ENCODE measurements around the gene NEK6. TPM values are rescaled to one million over a fixed set of nuclear protein-coding genes. Genes with fewer than 3 reads are reported as not detected.

NEK6 gene
- total and polyA plus RNA-seq, 10 of the 15 experiments (the other 5 are each of a cell fraction or from before 2014, with no cell fraction given) = 31.3 to 161 (median 89.2) TPM

DNA sequence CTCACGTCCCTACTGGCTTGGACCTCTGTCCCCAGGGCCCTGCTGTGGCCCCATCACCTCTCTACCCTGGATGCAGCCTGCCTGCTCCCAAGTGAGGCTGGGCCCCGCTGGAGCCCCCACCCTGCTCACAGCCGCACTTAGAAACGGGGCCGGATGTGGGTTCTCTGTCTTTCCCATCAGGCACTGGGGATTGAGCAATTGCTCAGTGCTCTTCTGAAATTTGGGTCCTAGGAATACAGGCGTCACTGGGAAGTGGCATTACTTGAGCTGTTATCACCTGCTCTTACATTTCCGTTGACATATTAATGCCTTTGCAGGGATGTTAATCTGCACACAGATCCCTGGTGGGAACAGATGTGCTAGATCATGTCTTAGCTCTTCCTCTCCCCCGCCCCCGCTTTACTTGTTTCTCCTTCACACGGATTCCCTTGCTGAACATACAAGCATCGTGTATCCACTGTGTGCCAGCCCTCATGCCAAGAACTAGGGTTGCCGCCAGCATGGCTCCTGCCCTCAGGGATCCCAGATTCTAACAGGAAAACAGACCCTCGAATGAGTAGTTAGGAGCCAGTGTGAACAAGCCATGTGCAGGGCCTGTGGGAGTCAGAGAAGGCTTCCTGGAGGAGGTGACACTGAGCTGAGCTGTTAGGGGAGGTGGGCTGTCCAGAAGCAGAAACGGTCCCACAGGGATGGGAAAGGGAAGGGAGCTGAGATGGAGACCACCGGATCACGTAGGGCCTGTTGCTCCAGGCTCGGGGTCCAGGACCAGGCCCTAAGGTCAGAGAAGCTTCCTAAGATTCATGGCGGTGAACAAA, 65.1 kb downstream of the NEK6 start:
- no peak overlapping the region for H3K4me3 ChIP-seq
- no peaks in the 10 kb centered on the region for H3K9me3 ChIP-seq (replicated peaks; ENCODE audit: control insufficient read depth, insufficient read depth, low read length)
- no peak overlapping the region for H2AFZ ChIP-seq (ENCODE audit: control insufficient read depth, low read depth, low read length)
- H3K4me2 ChIP-seq (ENCODE audit: control insufficient read depth, insufficient read depth) = no peak overlapping the region
- POLR2A ChIA-PET = interaction anchor here (0.6 kb wide), 1 partner anchor 8 kb away, joined by 3 read pairs; no protein-coding TSS in a partner anchor
- in situ Hi-C loops (cut with MboI) = no loop called here
- H3K79me2 ChIP-seq (ENCODE audit: control insufficient read depth, insufficient read depth, low read length) = peaks cover 1% of the 10 kb centered on the region; the same call in 1 of the 2 replicates
- CTCF ChIA-PET = interaction anchor here (1.6 to 1.8 kb wide), 2 partner anchors 18 to 196 kb away, joined by 4 to 5 read pairs; no protein-coding TSS in a partner anchor
- RAD21 ChIA-PET (ENCODE audit: unreplicated experiment) = interaction anchor here (1.0 kb wide), 1 partner anchor 31 kb away, joined by 3 read pairs; no protein-coding TSS in a partner anchor
- intact Hi-C loops (cut with micrococcal nuclease; ENCODE audit: unreplicated experiment) = no loop called here
- H4K20me1 ChIP-seq (ENCODE audit: control insufficient read depth, insufficient read depth) = no peaks in the 10 kb centered on the region
- no peak overlapping the region for H3K9ac ChIP-seq (ENCODE audit: control insufficient read depth, insufficient read depth, low read length)
- H3K4me1 ChIP-seq (ENCODE audit: control insufficient read depth, insufficient read depth, low read length) = peaks cover 8% of the 10 kb centered on the region
- peaks cover 30 to 59% of the 10 kb centered on the region in 2 experiments for H3K36me3 ChIP-seq (ENCODE audit: control insufficient read depth in 2 of 2, insufficient read depth in 2 of 2, low read length in 1 of 2)
- no TSS peak for BruUV-seq (replicated peaks)
- no peaks in the 10 kb centered on the region for H3K27me3 ChIP-seq (replicated peaks in 1 of 2; ENCODE audit: control insufficient read depth in 2 of 2, insufficient read depth in 2 of 2, low read length in 1 of 2)
- no peak for FAIRE-seq
- no peak overlapping the region for H3K27ac ChIP-seq (ENCODE audit: control insufficient read depth, insufficient read depth)
- no peak for ATAC-seq
- TF ChIP-seq POLR2AphosphoS5 (IDR thresholded peaks at IDR 0.05; ENCODE audit: low read length) (peak; percentile 49; the same call in 1 of the 2 replicates), FOXM1 (IDR thresholded peaks at IDR 0.05; ENCODE audit: low read depth, low read length) (no peak)
- SMC1A ChIA-PET (ENCODE audit: uncharacterized antibody, unreplicated experiment) = interaction anchor here (0.6 to 3.0 kb wide), 3 partner anchors 18 to 190 kb away, joined by 3 to 6 read pairs (median 3); no protein-coding TSS in a partner anchor
- WGBS (ENCODE audit: insufficient coverage, insufficient replicate concordance, low lambda C conversion rate, missing lambda C conversion rate) = 94% methylated on average over 18 of the region's 18 CpGs
- no peak for DNase-seq (ENCODE audit: low read depth, low spot score)

DNA sequence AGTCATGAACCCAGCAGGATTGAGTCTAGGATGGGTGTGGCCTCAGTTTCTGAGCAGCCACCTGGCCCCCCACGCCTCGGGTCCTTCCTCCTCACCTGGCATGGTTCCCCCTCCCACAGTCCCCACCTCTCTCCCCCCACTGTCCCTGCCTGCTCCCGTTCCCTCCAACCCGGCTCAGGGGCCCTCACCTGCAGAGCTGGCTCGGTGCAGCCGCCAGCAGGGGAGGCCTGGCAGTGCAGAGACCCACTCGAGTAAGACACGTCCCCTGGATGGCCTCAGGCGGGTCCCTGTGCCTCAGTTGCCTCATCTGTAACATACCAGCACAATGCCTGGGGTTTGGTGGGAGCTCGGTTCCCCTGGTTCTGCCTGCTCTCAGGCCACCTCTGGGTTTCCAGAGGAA, 66.2 kb downstream of the NEK6 start:
- SMC1A ChIA-PET (ENCODE audit: uncharacterized antibody, unreplicated experiment) = interaction anchor here (2.2 to 3.0 kb wide), 2 partner anchors 191 to 197 kb away, joined by 6 to 8 read pairs; no protein-coding TSS in a partner anchor
- peaks cover 1% of the 10 kb centered on the region; the same call in 1 of the 2 replicates for H3K79me2 ChIP-seq (ENCODE audit: control insufficient read depth, insufficient read depth, low read length)
- no peaks in the 10 kb centered on the region for H3K27me3 ChIP-seq (replicated peaks in 1 of 2; ENCODE audit: control insufficient read depth in 2 of 2, insufficient read depth in 2 of 2, low read length in 1 of 2)
- H4K20me1 ChIP-seq (ENCODE audit: control insufficient read depth, insufficient read depth) = no peaks in the 10 kb centered on the region
- WGBS (ENCODE audit: insufficient coverage, insufficient replicate concordance, low lambda C conversion rate, missing lambda C conversion rate) = 79% methylated on average over 10 of the region's 10 CpGs
- POLR2A ChIA-PET = interaction anchor here (0.6 kb wide), 1 partner anchor 575 kb away, joined by 3 read pairs; no protein-coding TSS in a partner anchor
- no peak overlapping the region for H3K9ac ChIP-seq (ENCODE audit: control insufficient read depth, insufficient read depth, low read length)
- CTCF ChIA-PET = interaction anchor here (1.2 to 2.0 kb wide), 5 partner anchors 19 to 197 kb away, joined by 3 to 5 read pairs (median 4); no protein-coding TSS in a partner anchor
- BruUV-seq (replicated peaks) = no TSS peak
- DNase-seq (ENCODE audit: low read depth, low spot score) = no peak
- in situ Hi-C loops (cut with MboI) (no loop called here), intact Hi-C loops (cut with micrococcal nuclease; ENCODE audit: unreplicated experiment) (no loop called here)
- RAD21 ChIA-PET (ENCODE audit: unreplicated experiment) = interaction anchor here (2.6 kb wide), 1 partner anchor 197 kb away, joined by 14 read pairs; no protein-coding TSS in a partner anchor
- H3K4me3 ChIP-seq = no peak overlapping the region
- FAIRE-seq = no peak
- H3K4me1 ChIP-seq (ENCODE audit: control insufficient read depth, insufficient read depth, low read length) = peaks cover 8% of the 10 kb centered on the region
- H3K4me2 ChIP-seq (ENCODE audit: control insufficient read depth, insufficient read depth) = no peak overlapping the region
- no peaks in the 10 kb centered on the region for H3K9me3 ChIP-seq (replicated peaks; ENCODE audit: control insufficient read depth, insufficient read depth, low read length)
- no peak for ATAC-seq
- no peak overlapping the region for H3K27ac ChIP-seq (ENCODE audit: control insufficient read depth, insufficient read depth)
- H3K36me3 ChIP-seq (ENCODE audit: control insufficient read depth in 2 of 2, insufficient read depth in 2 of 2, low read length in 1 of 2) = peaks cover 37 to 64% of the 10 kb centered on the region in 2 experiments
- H2AFZ ChIP-seq (ENCODE audit: control insufficient read depth, low read depth, low read length) = no peak overlapping the region
- TF ChIP-seq, protein P1, sequence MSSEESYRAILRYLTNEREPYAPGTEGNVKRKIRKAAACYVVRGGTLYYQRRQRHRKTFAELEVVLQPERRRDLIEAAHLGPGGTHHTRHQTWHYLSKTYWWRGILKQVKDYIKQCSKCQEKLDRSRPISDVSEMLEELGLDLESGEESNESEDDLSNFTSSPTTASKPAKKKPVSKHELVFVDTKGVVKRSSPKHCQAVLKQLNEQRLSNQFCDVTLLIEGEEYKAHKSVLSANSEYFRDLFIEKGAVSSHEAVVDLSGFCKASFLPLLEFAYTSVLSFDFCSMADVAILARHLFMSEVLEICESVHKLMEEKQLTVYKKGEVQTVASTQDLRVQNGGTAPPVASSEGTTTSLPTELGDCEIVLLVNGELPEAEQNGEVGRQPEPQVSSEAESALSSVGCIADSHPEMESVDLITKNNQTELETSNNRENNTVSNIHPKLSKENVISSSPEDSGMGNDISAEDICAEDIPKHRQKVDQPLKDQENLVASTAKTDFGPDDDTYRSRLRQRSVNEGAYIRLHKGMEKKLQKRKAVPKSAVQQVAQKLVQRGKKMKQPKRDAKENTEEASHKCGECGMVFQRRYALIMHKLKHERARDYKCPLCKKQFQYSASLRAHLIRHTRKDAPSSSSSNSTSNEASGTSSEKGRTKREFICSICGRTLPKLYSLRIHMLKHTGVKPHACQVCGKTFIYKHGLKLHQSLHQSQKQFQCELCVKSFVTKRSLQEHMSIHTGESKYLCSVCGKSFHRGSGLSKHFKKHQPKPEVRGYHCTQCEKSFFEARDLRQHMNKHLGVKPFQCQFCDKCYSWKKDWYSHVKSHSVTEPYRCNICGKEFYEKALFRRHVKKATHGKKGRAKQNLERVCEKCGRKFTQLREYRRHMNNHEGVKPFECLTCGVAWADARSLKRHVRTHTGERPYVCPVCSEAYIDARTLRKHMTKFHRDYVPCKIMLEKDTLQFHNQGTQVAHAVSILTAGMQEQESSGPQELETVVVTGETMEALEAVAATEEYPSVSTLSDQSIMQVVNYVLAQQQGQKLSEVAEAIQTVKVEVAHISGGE (CRISPR knock-in tag; IDR thresholded peaks at IDR 0.05) = no peak
- no peak for TF ChIP-seq TCF3 (IDR thresholded peaks at IDR 0.05; ENCODE audit: borderline replicate concordance, insufficient read depth, low read depth, low read length)
- TF ChIP-seq SMAD1 (IDR thresholded peaks at IDR 0.05; ENCODE audit: low read depth, partially characterized antibody) = no peak
- TF ChIP-seq, protein P2, sequence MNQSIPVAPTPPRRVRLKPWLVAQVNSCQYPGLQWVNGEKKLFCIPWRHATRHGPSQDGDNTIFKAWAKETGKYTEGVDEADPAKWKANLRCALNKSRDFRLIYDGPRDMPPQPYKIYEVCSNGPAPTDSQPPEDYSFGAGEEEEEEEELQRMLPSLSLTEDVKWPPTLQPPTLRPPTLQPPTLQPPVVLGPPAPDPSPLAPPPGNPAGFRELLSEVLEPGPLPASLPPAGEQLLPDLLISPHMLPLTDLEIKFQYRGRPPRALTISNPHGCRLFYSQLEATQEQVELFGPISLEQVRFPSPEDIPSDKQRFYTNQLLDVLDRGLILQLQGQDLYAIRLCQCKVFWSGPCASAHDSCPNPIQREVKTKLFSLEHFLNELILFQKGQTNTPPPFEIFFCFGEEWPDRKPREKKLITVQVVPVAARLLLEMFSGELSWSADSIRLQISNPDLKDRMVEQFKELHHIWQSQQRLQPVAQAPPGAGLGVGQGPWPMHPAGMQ (IDR thresholded peaks at IDR 0.05; ENCODE audit: borderline replicate concordance) = no peak
- no peak for TF ChIP-seq ZBED1 (IDR thresholded peaks at IDR 0.05; ENCODE audit: borderline replicate concordance)

Measured in GM12878 (cell line).